Astrocyte of the cerebellum (primary cell): Measurements from ENCODE around the gene ST8SIA6.
"Not testable (repeated sequence)": the region's sequence is repeated elsewhere in the genome, so short reads cannot be mapped to it uniquely, and the experiment has no call there.

ENCODE experiments used
- DNase-seq: peaks from one replicate; pipeline ENCODE4 v3.0.0-alpha.2; 2011; ENCODE audit warnings: low read depth
- H3K4me3 ChIP-seq: 2 replicates; pipeline ENCODE4 v1.5.1; 2011; ENCODE audit warnings: mild to moderate bottlenecking, low read depth, low read length, moderate library complexity
- CTCF ChIP-seq: IDR thresholded peaks from 2 replicates; pipeline ENCODE4 v1.5.1; 2012; ENCODE audit warnings: low read length, low read depth, moderate library complexity, mild to moderate bottlenecking; ENCODE audit errors: missing control alignments
- in situ Hi-C: cut with HindIII; loops from 2 replicates; pipeline ENCODE4 v1.10.0; 2017; ENCODE audit warnings: low sequenced_read_pairs

Gene ST8SIA6

GRCh38 chr10:17412323-17412722, 42.1 kb downstream of the ST8SIA6 start:
- no peak overlapping the region for H3K4me3 ChIP-seq
- no peak for DNase-seq
- in situ Hi-C loops, result no loop called here
- no peak for TF ChIP-seq CTCF

- in situ Hi-C loops, result no loop called here
- H3K4me3 ChIP-seq, result no peak overlapping the region
- no peak for DNase-seq
- no peak for TF ChIP-seq CTCF
Observed at GRCh38 chr10:17410907-17411306, 43.5 kb downstream of the ST8SIA6 start.

DNA sequence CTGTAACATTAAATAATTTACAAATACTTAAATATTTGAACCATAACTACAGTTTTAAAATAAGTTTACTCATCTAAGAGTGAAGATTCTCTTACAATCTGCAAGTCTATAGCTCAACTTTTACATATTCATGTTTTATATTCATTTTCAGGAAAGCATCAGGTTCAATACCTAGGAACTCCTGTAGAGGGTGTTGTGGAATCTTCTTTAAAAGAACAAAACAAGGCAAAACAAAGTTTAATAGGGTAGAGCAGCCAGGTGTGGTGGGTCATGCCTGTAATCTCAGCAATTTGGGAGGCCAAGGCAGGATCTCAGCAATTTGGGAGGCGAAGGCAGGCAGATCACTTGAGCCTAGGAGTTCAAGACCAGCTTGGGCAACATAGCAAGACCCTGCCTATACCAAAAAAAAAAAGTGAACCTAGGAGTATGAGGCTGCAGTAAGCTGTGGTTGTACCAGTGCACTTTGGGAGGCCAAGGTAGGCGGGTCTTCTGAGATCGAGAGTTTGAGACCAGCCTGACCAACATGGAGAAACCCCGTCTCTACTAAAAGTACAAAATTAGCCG, 45.1 kb downstream of the ST8SIA6 start:
- in situ Hi-C loops, result no loop called here
- DNase-seq, result no peak
- TF ChIP-seq CTCF, result peak; percentile 44
- no peak overlapping the region for H3K4me3 ChIP-seq

DNA sequence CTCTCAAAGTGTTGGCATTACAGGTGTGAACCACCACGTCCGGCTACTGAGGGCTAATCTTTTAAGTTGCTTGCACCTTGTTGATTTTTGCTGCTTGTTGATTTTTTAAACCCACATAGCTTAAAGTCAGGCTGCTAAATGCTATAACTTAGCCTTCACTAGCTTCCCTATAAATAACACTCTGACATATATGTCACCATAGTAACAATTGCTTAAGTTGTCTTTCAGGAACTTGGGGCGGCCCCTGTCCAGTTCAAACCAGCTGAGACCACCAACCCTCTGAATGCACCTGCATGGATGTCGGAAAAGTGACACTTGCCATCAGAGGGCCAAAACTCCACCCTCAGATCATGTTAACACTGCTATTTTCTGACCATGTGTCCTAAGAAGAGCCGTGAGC, 47.3 kb downstream of the ST8SIA6 start:
- in situ Hi-C loops, result no loop called here
- H3K4me3 ChIP-seq, result no peak overlapping the region
- TF ChIP-seq CTCF, result no peak
- DNase-seq, result no peak

DNA sequence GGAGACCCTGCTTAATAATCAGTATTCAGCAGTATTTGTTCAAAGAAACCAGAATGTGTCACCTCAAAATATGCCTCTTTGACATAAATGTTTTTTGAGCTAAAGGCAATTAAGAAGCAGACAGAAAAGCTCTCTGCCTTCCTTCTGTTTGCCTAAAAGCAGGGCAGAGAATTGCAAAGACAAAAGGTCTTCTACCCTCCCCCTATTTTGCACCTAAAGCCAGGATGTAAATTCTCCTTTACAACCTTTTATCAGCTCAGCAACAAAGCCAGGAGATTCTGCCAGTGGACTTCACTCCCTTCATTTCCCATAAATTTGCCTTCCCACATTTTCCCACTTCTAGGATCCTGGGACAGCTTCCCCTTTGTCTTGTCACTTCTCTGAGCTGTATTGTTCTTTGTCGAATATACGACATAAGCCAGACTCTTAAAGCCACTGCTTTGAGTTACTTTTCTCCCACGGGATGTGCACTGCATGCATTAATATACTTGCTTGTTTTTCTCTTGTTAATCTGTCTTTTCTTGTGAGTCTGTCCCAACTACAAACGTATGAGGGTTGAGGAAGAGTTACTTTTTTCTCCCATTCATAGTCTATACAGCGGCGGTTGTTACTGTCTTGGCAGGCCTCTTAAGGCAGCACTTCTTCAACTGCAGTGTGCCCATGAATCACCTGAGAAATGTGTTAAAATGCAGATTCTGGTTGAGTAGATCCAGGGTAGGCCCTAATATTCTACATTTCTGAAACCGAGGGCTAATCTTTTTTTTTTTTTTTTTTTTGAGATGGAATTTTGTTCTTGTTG, 48.2 kb downstream of the ST8SIA6 start:
- in situ Hi-C loops, result no loop called here
- H3K4me3 ChIP-seq, result no peak overlapping the region
- DNase-seq, result no peak
- TF ChIP-seq CTCF, result no peak

GRCh38 chr10:17403161-17403560, 51.2 kb downstream of the ST8SIA6 start:
- DNase-seq, result no peak
- in situ Hi-C loops, result no loop called here
- no peak for TF ChIP-seq CTCF
- no peak overlapping the region for H3K4me3 ChIP-seq

DNA sequence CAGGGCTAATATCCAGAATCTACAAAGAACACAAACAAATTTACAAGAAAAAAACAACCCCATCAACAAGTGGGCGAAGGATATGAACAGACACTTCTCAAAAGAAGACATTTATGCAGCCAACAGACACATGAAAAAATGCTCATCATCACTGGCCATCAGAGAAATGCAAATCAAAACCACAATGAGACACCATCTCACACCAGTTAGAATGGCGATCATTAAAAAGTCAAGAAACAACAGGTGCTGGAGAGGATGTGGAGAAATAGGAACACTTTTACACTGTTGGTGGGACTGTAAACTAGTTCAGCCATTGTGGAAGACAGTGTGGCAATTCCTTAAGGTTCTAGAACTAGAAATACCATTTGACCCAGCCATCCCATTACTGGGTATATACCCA, 52.4 kb downstream of the ST8SIA6 start:
- in situ Hi-C loops, DNase-seq, H3K4me3 ChIP-seq: not testable (repeated sequence)
